OCI-LY7 (cell line): ENCODE data around the gene EYA2. TPM values are rescaled to one million over a fixed set of nuclear protein-coding genes. Genes with fewer than 3 reads are reported as not detected.

Experiments used
- BruUV-seq: library from RNA; stranded (reverse); fragments of 400-500 nt; replicated peaks from 2 replicates; lab custom pipeline; 2021; lab: Mats Ljungman, UMichigan
- CTCF ChIA-PET: fragments of 300-600 bp; sonication (Branson Sonifier 250); formaldehyde crosslinking; loops from one replicate; lab custom pipeline; 2022; ENCODE audit warnings: antibody characterized with exemption; ENCODE audit not compliant: unreplicated experiment; lab: Charles Lee
- POLR2A ChIA-PET: fragments of 300-600 bp; sonication (Branson Sonifier 250); formaldehyde crosslinking; loops from one replicate; lab custom pipeline; 2022; ENCODE audit warnings: antibody characterized with exemption; lab: Charles Lee
- DNase-seq: peaks from one replicate; pipeline ENCODE4 v3.0.0-alpha.2; 2015; ENCODE audit warnings: low spot score
- H2AFZ ChIP-seq: fragments of 200-600 bp; sonication (generic), shearing (Covaris generic); 2 replicates; pipeline ENCODE4 v1.6.1; 2014; ENCODE audit warnings: mild to moderate bottlenecking, antibody characterized with exemption, low read length, moderate library complexity
- H3K27ac ChIP-seq: fragments of 200-600 bp; sonication (generic); 2 replicates; pipeline ENCODE4 v1.5.1; 2014; ENCODE audit warnings: mixed run types, low read depth, mild to moderate bottlenecking, moderate library complexity, low read length, inconsistent platforms; ENCODE audit not compliant: poor library complexity, severe bottlenecking
- H3K36me3 ChIP-seq: fragments of 200-600 bp; sonication (generic); 2 replicates; pipeline ENCODE4 v1.6.1; 2014; ENCODE audit warnings: mild to moderate bottlenecking, antibody characterized with exemption, low read length, moderate library complexity, mixed read lengths; ENCODE audit not compliant: insufficient read depth
- H3K4me1 ChIP-seq: fragments of 200-600 bp; sonication (generic); 2 replicates; pipeline ENCODE4 v1.5.1; 2014; ENCODE audit warnings: mild to moderate bottlenecking, low read length; ENCODE audit not compliant: insufficient read depth, poor library complexity, severe bottlenecking
- H3K4me2 ChIP-seq: fragments of 200-600 bp; sonication (generic); 2 replicates; pipeline ENCODE4 v1.6.1; 2014; ENCODE audit warnings: mild to moderate bottlenecking, low read length
- H3K4me3 ChIP-seq: fragments of 200-600 bp; sonication (generic); 2 replicates; pipeline ENCODE4 v1.5.1; 2014; ENCODE audit warnings: mild to moderate bottlenecking, low read depth, low read length; ENCODE audit not compliant: poor library complexity, severe bottlenecking
- H3K79me2 ChIP-seq: fragments of 200-600 bp; sonication (generic); 2 replicates; pipeline ENCODE4 v1.6.1; 2016; ENCODE audit warnings: low read depth, mild to moderate bottlenecking, low read length, moderate library complexity, mixed read lengths; ENCODE audit not compliant: insufficient read depth
- H3K9me2 ChIP-seq: fragments of 200-600 bp; sonication (generic); 2 replicates; pipeline ENCODE4 v1.6.1; 2016; ENCODE audit warnings: mild to moderate bottlenecking, low read length, mixed read lengths; ENCODE audit not compliant: insufficient read depth
- H3K9me3 ChIP-seq: fragments of 200-600 bp; sonication (generic); 2 replicates; pipeline ENCODE4 v1.6.1; 2014; ENCODE audit warnings: mild to moderate bottlenecking, mixed run types, low read length, mixed read lengths
- H4K20me1 ChIP-seq: fragments of 200-600 bp; sonication (generic); 2 replicates; pipeline ENCODE4 v1.6.1; 2014; ENCODE audit warnings: mild to moderate bottlenecking, antibody characterized with exemption, low read length, moderate library complexity, mixed read lengths; ENCODE audit not compliant: insufficient read depth
- EZH2phosphoT487 ChIP-seq: fragments of 200-600 bp; sonication (generic); IDR thresholded peaks from 2 replicates; pipeline ENCODE4 v1.6.1; 2018; ENCODE audit warnings: low read depth, borderline replicate concordance, mild to moderate bottlenecking, mixed run types, antibody characterized with exemption, low read length, moderate library complexity, mixed read lengths
- intact Hi-C: fragments of 100-400 bp; cut with micrococcal nuclease; formaldehyde crosslinking; loops from one replicate; pipeline ENCODE4 v1.10.0; 2022; ENCODE audit not compliant: unreplicated experiment
- total RNA-seq, 2 experiments: library from RNA; depleted of rRNA in 1 of 2; stranded (reverse); fragments of >200 nt in 1 of 2; shearing (Covaris generic) in 1 of 2; gene quantifications; 2 replicates each; pipeline ENCODE4 v1.2.3, GENCODE V29; 2014 to 2022
- TF ChIP-seq, protein P1 (sequence below): fragments of 200-600 bp; sonication (generic); conservative IDR thresholded peaks from 2 replicates; pipeline ENCODE4 v1.5.1; 2014; ENCODE audit warnings: mild to moderate bottlenecking, antibody characterized with exemption, low read length, moderate library complexity, mixed read lengths

The EYA2 gene
- total RNA-seq, 2 experiments from 2014 or later = not detected

DNA sequence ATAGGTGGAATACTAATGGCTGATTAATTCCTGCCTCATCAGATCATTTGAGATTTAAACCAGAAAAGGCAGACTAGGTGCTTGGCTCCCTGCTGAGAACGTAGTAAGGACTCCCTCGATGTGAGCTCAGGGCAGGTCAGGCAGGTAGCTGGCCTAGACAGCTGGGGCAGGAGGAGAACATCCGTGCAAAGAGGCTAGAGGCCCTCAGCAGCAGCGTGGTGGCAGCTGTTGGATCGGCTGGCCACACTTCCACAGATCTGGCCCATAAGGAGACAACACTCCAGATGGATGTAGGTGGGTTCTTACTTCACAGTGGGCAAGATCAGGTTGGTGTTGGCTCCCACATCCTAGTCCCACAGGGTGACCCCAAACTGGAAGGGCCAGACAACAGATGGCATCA lies 38.5 kb downstream of the EYA2 start:
- Histone ChIP-seq H3K9me3 (no peaks in the 10 kb centered on the region), H3K36me3 (no peaks in the 10 kb centered on the region)
- CTCF ChIA-PET = no interaction called here

GRCh38 chr20:46934746-46935287 lies 40.2 kb downstream of the EYA2 start:
- Histone ChIP-seq H3K9me2 (no peaks in the 10 kb centered on the region), H3K36me3 (no peaks in the 10 kb centered on the region), H3K9me3 (no peaks in the 10 kb centered on the region), H3K79me2 (no peaks in the 10 kb centered on the region), H3K4me1 (no peaks in the 10 kb centered on the region), H2AFZ (no peak overlapping the region), H4K20me1 (no peaks in the 10 kb centered on the region), H3K4me2 (no peak overlapping the region), H3K27ac (no peak overlapping the region), H3K4me3 (no peak overlapping the region)
- ChIA-PET POLR2A (no interaction called here), CTCF (no interaction called here)
- intact Hi-C loops = no loop called here
- TF ChIP-seq EZH2phosphoT487 = no peak
- TF ChIP-seq, protein P1, sequence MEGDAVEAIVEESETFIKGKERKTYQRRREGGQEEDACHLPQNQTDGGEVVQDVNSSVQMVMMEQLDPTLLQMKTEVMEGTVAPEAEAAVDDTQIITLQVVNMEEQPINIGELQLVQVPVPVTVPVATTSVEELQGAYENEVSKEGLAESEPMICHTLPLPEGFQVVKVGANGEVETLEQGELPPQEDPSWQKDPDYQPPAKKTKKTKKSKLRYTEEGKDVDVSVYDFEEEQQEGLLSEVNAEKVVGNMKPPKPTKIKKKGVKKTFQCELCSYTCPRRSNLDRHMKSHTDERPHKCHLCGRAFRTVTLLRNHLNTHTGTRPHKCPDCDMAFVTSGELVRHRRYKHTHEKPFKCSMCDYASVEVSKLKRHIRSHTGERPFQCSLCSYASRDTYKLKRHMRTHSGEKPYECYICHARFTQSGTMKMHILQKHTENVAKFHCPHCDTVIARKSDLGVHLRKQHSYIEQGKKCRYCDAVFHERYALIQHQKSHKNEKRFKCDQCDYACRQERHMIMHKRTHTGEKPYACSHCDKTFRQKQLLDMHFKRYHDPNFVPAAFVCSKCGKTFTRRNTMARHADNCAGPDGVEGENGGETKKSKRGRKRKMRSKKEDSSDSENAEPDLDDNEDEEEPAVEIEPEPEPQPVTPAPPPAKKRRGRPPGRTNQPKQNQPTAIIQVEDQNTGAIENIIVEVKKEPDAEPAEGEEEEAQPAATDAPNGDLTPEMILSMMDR = no peak
- no peak for DNase-seq
- BruUV-seq = no TSS peak

More for the DNA sequence above, 38.5 kb downstream of the EYA2 start:
- no peak overlapping the region for H2AFZ ChIP-seq
- intact Hi-C loops = no loop called here
- POLR2A ChIA-PET = interaction anchor here (0.6 kb wide), 1 partner anchor 24 kb away, joined by 8 read pairs; no protein-coding TSS in a partner anchor
- no peaks in the 10 kb centered on the region for H4K20me1 ChIP-seq
- no peak for DNase-seq
- H3K4me1 ChIP-seq = no peaks in the 10 kb centered on the region
- no peak overlapping the region for H3K27ac ChIP-seq
- BruUV-seq = no TSS peak
- TF ChIP-seq EZH2phosphoT487 = no peak
- TF ChIP-seq, protein P1 = no peak
- H3K9me2 ChIP-seq = no peaks in the 10 kb centered on the region
- no peak overlapping the region for H3K4me2 ChIP-seq
- H3K79me2 ChIP-seq = no peaks in the 10 kb centered on the region
- no peak overlapping the region for H3K4me3 ChIP-seq

GRCh38 chr20:46935394-46936017 lies 40.9 kb downstream of the EYA2 start:
- ChIA-PET POLR2A (no interaction called here), CTCF (no interaction called here)
- H2AFZ ChIP-seq = no peak overlapping the region

More at GRCh38 chr20:46935394-46936017, 40.9 kb downstream of the EYA2 start:
- H3K27ac ChIP-seq = no peak overlapping the region
- no peaks in the 10 kb centered on the region for H3K9me3 ChIP-seq
- H3K79me2 ChIP-seq = no peaks in the 10 kb centered on the region
- intact Hi-C loops = no loop called here
- no TSS peak for BruUV-seq
- no peaks in the 10 kb centered on the region for H3K4me1 ChIP-seq
- H3K9me2 ChIP-seq = no peaks in the 10 kb centered on the region
- TF ChIP-seq, protein P1 = no peak
- TF ChIP-seq EZH2phosphoT487 = no peak
- no peaks in the 10 kb centered on the region for H3K36me3 ChIP-seq
- H3K4me3 ChIP-seq = no peak overlapping the region
- H4K20me1 ChIP-seq = no peaks in the 10 kb centered on the region
- H3K4me2 ChIP-seq = no peak overlapping the region
- no peak for DNase-seq
